Measurements from ENCODE around the gene SPINK8.

The SPINK8 gene

DNA sequence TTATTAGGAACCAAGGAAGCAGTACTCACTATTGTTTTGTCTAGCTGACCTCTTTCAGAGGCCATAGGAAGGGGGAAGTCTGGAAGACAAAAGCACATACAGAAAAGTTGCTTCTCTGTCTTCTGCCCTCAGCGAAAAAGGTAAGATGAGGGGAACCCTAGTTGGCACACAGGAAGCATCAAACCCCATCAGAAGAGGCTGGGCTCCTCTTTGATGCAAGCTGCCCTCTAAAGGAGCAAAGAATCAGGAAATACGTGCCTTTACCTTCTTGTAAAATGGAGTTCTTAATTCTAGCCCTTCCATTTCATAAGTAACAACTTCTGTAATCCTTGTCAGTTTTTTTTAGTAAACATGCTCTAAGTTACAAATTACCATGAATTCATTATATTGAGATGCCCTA, 12.5 kb downstream of the SPINK8 start:
- no peak overlapping the region for H2AFZ ChIP-seq (ENCODE audit: low read length, unreplicated experiment)
- no peaks in the 10 kb centered on the region for H3K4me1 ChIP-seq (ENCODE audit: control insufficient read depth, insufficient read depth, low read length, unreplicated experiment)
- H3K4me3 ChIP-seq (ENCODE audit: low read depth, low read length), result no peak overlapping the region
- no peak overlapping the region for H3K27ac ChIP-seq (ENCODE audit: low read depth, low read length)
- peaks cover 18% of the 10 kb centered on the region for H3K27me3 ChIP-seq (ENCODE audit: insufficient read depth, low read length)
- no peaks in the 10 kb centered on the region for H3K36me3 ChIP-seq (ENCODE audit: insufficient read depth, low read length)
- no peaks in the 10 kb centered on the region for H3K79me2 ChIP-seq (ENCODE audit: control insufficient read depth, insufficient read depth, low read length, unreplicated experiment)

- no peaks in the 10 kb centered on the region for H3K36me3 ChIP-seq (ENCODE audit: insufficient read depth, low read length)
- no peaks in the 10 kb centered on the region for H3K4me1 ChIP-seq (ENCODE audit: control insufficient read depth, insufficient read depth, low read length, unreplicated experiment)
- no peak overlapping the region for H2AFZ ChIP-seq (ENCODE audit: low read length, unreplicated experiment)
- H3K27ac ChIP-seq (ENCODE audit: low read depth, low read length), result no peak overlapping the region
- H3K4me3 ChIP-seq (ENCODE audit: low read depth, low read length), result no peak overlapping the region
- H3K79me2 ChIP-seq (ENCODE audit: control insufficient read depth, insufficient read depth, low read length, unreplicated experiment), result no peaks in the 10 kb centered on the region
- H3K27me3 ChIP-seq (ENCODE audit: insufficient read depth, low read length), result peaks cover 17% of the 10 kb centered on the region; the same call in 1 of the 2 replicates
These were observed 14.6 kb downstream of the SPINK8 start for GRCh38 chr3:48318713-48319468.

- Histone ChIP-seq H3K27me3 (ENCODE audit: insufficient read depth, low read length) (peaks cover 16% of the 10 kb centered on the region; the same call in 1 of the 2 replicates), H3K79me2 (ENCODE audit: control insufficient read depth, insufficient read depth, low read length, unreplicated experiment) (no peaks in the 10 kb centered on the region), H3K4me1 (ENCODE audit: control insufficient read depth, insufficient read depth, low read length, unreplicated experiment) (no peaks in the 10 kb centered on the region), H2AFZ (ENCODE audit: low read length, unreplicated experiment) (no peak overlapping the region), H3K4me3 (ENCODE audit: low read depth, low read length) (no peak overlapping the region), H3K27ac (ENCODE audit: low read depth, low read length) (no peak overlapping the region), H3K36me3 (ENCODE audit: insufficient read depth, low read length) (no peaks in the 10 kb centered on the region)
These were observed 18.9 kb downstream of the SPINK8 start for GRCh38 chr3:48314542-48314941.

GRCh38 chr3:48306860-48307530, 26.5 kb downstream of the SPINK8 start:
- H3K27ac ChIP-seq (ENCODE audit: low read depth, low read length), result no peak overlapping the region
- peaks cover 31% of the 10 kb centered on the region for H3K27me3 ChIP-seq (ENCODE audit: insufficient read depth, low read length)
- peaks cover under 1% of the 10 kb centered on the region for H3K79me2 ChIP-seq (ENCODE audit: control insufficient read depth, insufficient read depth, low read length, unreplicated experiment)
- no peak overlapping the region for H3K4me3 ChIP-seq (ENCODE audit: low read depth, low read length)
- no peaks in the 10 kb centered on the region for H3K36me3 ChIP-seq (ENCODE audit: insufficient read depth, low read length)
- no peaks in the 10 kb centered on the region for H3K4me1 ChIP-seq (ENCODE audit: control insufficient read depth, insufficient read depth, low read length, unreplicated experiment)
- no peak overlapping the region for H2AFZ ChIP-seq (ENCODE audit: low read length, unreplicated experiment)

DNA sequence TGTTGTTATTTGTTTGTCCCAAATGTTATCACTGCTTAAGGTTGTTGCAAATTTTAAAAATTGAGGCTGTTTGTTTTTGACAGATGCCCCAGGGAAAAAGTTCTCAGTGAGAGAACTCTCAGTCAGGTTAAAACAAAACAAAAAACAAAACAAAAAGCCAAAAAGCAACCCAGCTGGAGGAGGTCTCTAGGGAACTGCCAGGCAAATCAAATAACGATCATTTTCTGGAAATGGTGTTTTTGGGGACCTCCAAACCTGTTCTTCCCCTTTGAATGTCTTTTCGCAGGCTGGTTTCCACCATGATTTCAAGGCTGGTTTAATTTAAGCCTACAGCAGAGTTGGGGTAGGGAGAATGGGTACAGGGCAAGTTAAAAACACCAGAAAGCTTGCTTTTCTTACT, 27.2 kb downstream of the SPINK8 start:
- no peaks in the 10 kb centered on the region for H3K36me3 ChIP-seq (ENCODE audit: insufficient read depth, low read length)
- peaks cover 31% of the 10 kb centered on the region for H3K27me3 ChIP-seq (ENCODE audit: insufficient read depth, low read length)
- H2AFZ ChIP-seq (ENCODE audit: low read length, unreplicated experiment), result no peak overlapping the region
- peaks cover 4% of the 10 kb centered on the region for H3K79me2 ChIP-seq (ENCODE audit: control insufficient read depth, insufficient read depth, low read length, unreplicated experiment)
- no peak overlapping the region for H3K27ac ChIP-seq (ENCODE audit: low read depth, low read length)
- no peaks in the 10 kb centered on the region for H3K4me1 ChIP-seq (ENCODE audit: control insufficient read depth, insufficient read depth, low read length, unreplicated experiment)
- H3K4me3 ChIP-seq (ENCODE audit: low read depth, low read length), result no peak overlapping the region

DNA sequence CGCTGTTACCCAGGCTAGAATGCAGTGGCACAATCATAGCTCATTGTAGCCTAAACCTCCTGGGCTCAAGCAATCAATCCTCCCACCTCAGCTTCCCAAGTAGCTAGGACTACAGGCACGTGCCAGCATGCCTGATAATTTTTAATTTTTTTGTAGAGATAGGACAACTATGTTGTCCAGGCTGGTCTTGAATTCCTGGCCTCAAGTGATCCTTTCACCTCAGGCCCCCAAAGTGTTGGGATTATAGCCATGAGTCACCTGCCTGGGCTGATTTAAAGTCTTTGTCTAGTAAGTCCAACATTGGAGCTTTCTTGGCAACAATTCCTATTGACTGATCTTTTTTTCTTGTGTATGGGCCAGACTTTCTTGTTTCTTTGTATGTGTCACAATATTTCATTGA, 28.1 kb downstream of the SPINK8 start:
- Histone ChIP-seq H3K79me2 (ENCODE audit: control insufficient read depth, insufficient read depth, low read length, unreplicated experiment) (peaks cover 6% of the 10 kb centered on the region), H3K36me3 (ENCODE audit: insufficient read depth, low read length) (no peaks in the 10 kb centered on the region), H3K4me1 (ENCODE audit: control insufficient read depth, insufficient read depth, low read length, unreplicated experiment) (peaks cover 1% of the 10 kb centered on the region), H2AFZ (ENCODE audit: low read length, unreplicated experiment) (no peak overlapping the region), H3K27me3 (ENCODE audit: insufficient read depth, low read length) (peaks cover 31% of the 10 kb centered on the region), H3K4me3 (ENCODE audit: low read depth, low read length) (no peak overlapping the region), H3K27ac (ENCODE audit: low read depth, low read length) (no peak overlapping the region)

DNA sequence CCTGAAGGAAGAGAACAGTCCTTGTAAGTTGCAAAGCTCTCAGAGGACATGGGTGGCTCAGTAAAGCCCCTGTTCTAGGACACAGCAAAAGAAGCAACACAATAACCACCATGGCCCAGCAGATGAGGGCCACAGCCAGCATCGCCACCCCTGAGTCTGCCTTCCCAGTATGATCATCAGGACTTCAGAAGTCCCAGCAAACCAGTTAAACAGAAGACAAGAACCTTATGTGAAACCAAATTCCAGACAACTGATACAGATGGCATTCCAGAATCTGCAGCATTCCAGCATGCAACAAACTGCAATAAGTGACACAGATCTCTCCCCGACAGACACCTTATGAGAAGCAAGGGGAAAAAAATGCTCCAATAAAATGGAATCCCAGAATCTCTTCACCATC, 30.4 kb downstream of the SPINK8 start:
- H3K4me1 ChIP-seq (ENCODE audit: control insufficient read depth, insufficient read depth, low read length, unreplicated experiment), result peaks cover 9% of the 10 kb centered on the region
- peaks cover 9% of the 10 kb centered on the region; the same call in 1 of the 2 replicates for H3K36me3 ChIP-seq (ENCODE audit: insufficient read depth, low read length)
- H3K4me3 ChIP-seq (ENCODE audit: low read depth, low read length), result no peak overlapping the region
- H3K79me2 ChIP-seq (ENCODE audit: control insufficient read depth, insufficient read depth, low read length, unreplicated experiment), result peaks cover 21% of the 10 kb centered on the region
- H3K27me3 ChIP-seq (ENCODE audit: insufficient read depth, low read length), result peaks cover 16% of the 10 kb centered on the region; the same call in 1 of the 2 replicates
- no peak overlapping the region for H3K27ac ChIP-seq (ENCODE audit: low read depth, low read length)
- H2AFZ ChIP-seq (ENCODE audit: low read length, unreplicated experiment), result no peak overlapping the region

GRCh38 chr3:48301800-48302166, 31.7 kb downstream of the SPINK8 start:
- Histone ChIP-seq H3K4me3 (ENCODE audit: low read depth, low read length) (peak overlapping the region; percentile 91), H3K27me3 (ENCODE audit: insufficient read depth, low read length) (peaks cover 11% of the 10 kb centered on the region; the same call in 1 of the 2 replicates), H3K36me3 (ENCODE audit: insufficient read depth, low read length) (peaks cover 19% of the 10 kb centered on the region), H2AFZ (ENCODE audit: low read length, unreplicated experiment) (peak overlapping the region; percentile 84), H3K27ac (ENCODE audit: low read depth, low read length) (peak overlapping the region; percentile 88), H3K4me1 (ENCODE audit: control insufficient read depth, insufficient read depth, low read length, unreplicated experiment) (peaks cover 9% of the 10 kb centered on the region), H3K79me2 (ENCODE audit: control insufficient read depth, insufficient read depth, low read length, unreplicated experiment) (peaks cover 21% of the 10 kb centered on the region)

DNA sequence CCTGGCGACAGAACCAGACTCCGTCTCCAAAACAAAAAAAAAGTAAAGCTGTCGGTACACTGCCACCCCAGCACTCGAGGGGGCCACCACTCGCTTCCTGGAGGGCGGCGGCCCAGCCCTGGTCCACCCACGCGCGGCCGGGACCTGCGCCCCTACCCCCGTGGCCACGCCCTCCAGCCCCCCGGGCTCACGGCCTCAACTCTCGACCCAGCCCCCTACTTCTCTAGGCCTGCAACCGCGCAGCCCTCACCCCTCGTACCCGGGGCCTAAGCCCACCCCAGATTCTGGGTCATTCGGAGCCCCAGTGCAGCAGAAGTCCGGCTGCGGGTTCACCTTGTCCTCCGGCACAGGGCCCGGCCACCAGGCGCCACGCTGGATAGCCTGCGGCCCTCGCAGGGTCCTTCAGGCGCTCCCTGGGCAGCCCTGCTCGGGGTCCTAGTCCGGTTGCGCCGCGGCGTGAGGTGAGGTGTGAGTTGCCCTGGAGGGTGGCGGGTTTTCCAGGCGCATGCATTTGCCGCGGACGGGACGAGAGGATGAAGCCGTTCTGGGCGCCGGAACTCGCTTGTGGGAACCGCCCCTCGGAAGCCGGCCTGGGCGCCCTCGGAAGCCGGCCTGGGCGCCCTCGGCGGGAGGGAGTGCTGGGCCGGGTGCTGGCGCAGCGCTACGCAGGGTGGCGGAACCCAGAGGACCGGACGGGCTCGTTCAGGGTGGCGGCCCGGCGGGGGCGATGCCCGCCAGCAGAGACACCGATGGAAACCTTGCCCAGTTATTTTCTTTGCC, 32.3 kb downstream of the SPINK8 start, which contains the start of gene NME6:
NME6 (minus strand) TSS at position 348 of the 780 bp plus-strand sequence.
- Histone ChIP-seq H2AFZ (ENCODE audit: low read length, unreplicated experiment) (peak within 1 kb of the TSS; percentile 99), H3K27ac (ENCODE audit: low read depth, low read length) (peak within 1 kb of the TSS; percentile 88), H3K79me2 (ENCODE audit: control insufficient read depth, insufficient read depth, low read length, unreplicated experiment) (peaks cover 21% of the 10 kb centered on the region), H3K27me3 (ENCODE audit: insufficient read depth, low read length) (peaks cover 7% of the 10 kb centered on the region; the same call in 1 of the 2 replicates), H3K36me3 (ENCODE audit: insufficient read depth, low read length) (peaks cover 24% of the 10 kb centered on the region), H3K4me3 (ENCODE audit: low read depth, low read length) (peak within 1 kb of the TSS; percentile 91), H3K4me1 (ENCODE audit: control insufficient read depth, insufficient read depth, low read length, unreplicated experiment) (peaks cover 9% of the 10 kb centered on the region)
